PC-3 (cell line): ENCODE measurements around the gene AMELX. TPM values are rescaled to one million over a fixed set of nuclear protein-coding genes. Genes with fewer than 3 reads are reported as not detected.

Source experiments
- ATAC-seq: fragments of 200-7000 bp; cut with Tn5 transposase; 2 replicates; pipeline ENCODE4 v1.9.1; 2020; ENCODE audit warnings: mild to moderate bottlenecking, moderate library complexity
- BruUV-seq: library from RNA; stranded (reverse); fragments of 400-500 nt; replicated peaks from 2 replicates; lab custom pipeline; 2021; lab: Mats Ljungman, UMichigan
- CTCF ChIA-PET: fragments of 300-600 bp; sonication (Branson Sonifier 250); formaldehyde crosslinking; loops from one replicate; lab custom pipeline; 2022; ENCODE audit warnings: antibody characterized with exemption; lab: Charles Lee
- POLR2A ChIA-PET: fragments of 300-600 bp; sonication (Branson Sonifier 250); formaldehyde crosslinking; loops from one replicate; lab custom pipeline; 2022; ENCODE audit warnings: antibody characterized with exemption; ENCODE audit not compliant: unreplicated experiment; lab: Charles Lee
- DNase-seq: peaks from one replicate; pipeline ENCODE4 v3.0.0-alpha.2; 2015
- H2AFZ ChIP-seq: fragments of 300-600 bp; sonication (generic); 2 replicates; pipeline ENCODE4 v1.6.0; 2016; ENCODE audit warnings: antibody characterized with exemption, low read length
- H3F3A ChIP-seq: fragments of 300-600 bp; sonication (generic); one replicate; pipeline ENCODE4 v1.6.0; 2017; ENCODE audit warnings: antibody characterized with exemption, low read length, control low read depth, mild to moderate bottlenecking; ENCODE audit not compliant: unreplicated experiment
- H3K27ac ChIP-seq: fragments of 300-600 bp; sonication (generic); 2 replicates; pipeline ENCODE4 v1.5.1; 2016; ENCODE audit warnings: mild to moderate bottlenecking, low read length
- H3K27me3 ChIP-seq: fragments of 300-600 bp; sonication (generic); 2 replicates; pipeline ENCODE4 v1.6.1; 2016; ENCODE audit warnings: low read length, mixed read lengths
- H3K36me3 ChIP-seq: fragments of 300-600 bp; sonication (generic); 2 replicates; pipeline ENCODE4 v1.6.1; 2016; ENCODE audit warnings: low read depth, mixed run types, low read length, mixed read lengths
- H3K4me1 ChIP-seq: fragments of 300-600 bp; sonication (generic); 2 replicates; pipeline ENCODE4 v1.5.1; 2016; ENCODE audit warnings: low read length; ENCODE audit not compliant: insufficient read depth
- H3K4me2 ChIP-seq: fragments of 300-600 bp; sonication (generic); 2 replicates; pipeline ENCODE4 v1.6.0; 2016; ENCODE audit warnings: low read length
- H3K4me3 ChIP-seq: fragments of 300-600 bp; sonication (generic); 2 replicates; pipeline ENCODE4 v1.5.1; 2016; ENCODE audit warnings: mild to moderate bottlenecking, low read length, mixed read lengths
- H3K79me2 ChIP-seq: fragments of 300-600 bp; sonication (generic); 2 replicates; pipeline ENCODE4 v1.6.1; 2017; ENCODE audit warnings: low read length, mixed read lengths
- H3K9ac ChIP-seq: fragments of 300-600 bp; sonication (generic); 2 replicates; pipeline ENCODE4 v1.6.0; 2016; ENCODE audit warnings: mild to moderate bottlenecking, low read length
- H3K9me2 ChIP-seq: fragments of 300-600 bp; sonication (generic); replicated peaks from 2 replicates; pipeline ENCODE4 v1.6.1; 2016; ENCODE audit warnings: mixed run types, low read length, mixed read lengths
- H3K9me3 ChIP-seq: fragments of 300-600 bp; sonication (generic); 2 replicates; pipeline ENCODE4 v1.6.1; 2016; ENCODE audit warnings: low read length, mixed read lengths
- H4K20me1 ChIP-seq: fragments of 300-600 bp; sonication (generic); 2 replicates; pipeline ENCODE4 v1.6.1; 2016; ENCODE audit warnings: low read length, mixed read lengths
- CTCF ChIP-seq: fragments of 300-600 bp; sonication (generic); conservative IDR thresholded peaks from 2 replicates; pipeline ENCODE4 v1.5.1; 2017; ENCODE audit warnings: antibody characterized with exemption, low read depth, mild to moderate bottlenecking, low read length
- EZH2 ChIP-seq: fragments of 300-600 bp; sonication (generic); IDR thresholded peaks from one replicate; pipeline ENCODE4 v1.6.1; 2017; ENCODE audit warnings: antibody characterized with exemption, mild to moderate bottlenecking, low read length; ENCODE audit not compliant: unreplicated experiment
- EZH2phosphoT487 ChIP-seq: fragments of 300-600 bp; sonication (generic); IDR thresholded peaks from 2 replicates; pipeline ENCODE4 v1.6.1; 2018; ENCODE audit warnings: mild to moderate bottlenecking, antibody characterized with exemption, low read length, borderline replicate concordance
- intact Hi-C: fragments of 100-400 bp; cut with micrococcal nuclease; formaldehyde crosslinking; loops from 2 replicates; pipeline ENCODE4 v1.9.0; 2023
- total RNA-seq: library from RNA; depleted of rRNA; stranded (reverse); fragments of >200 nt; gene quantifications from 2 replicates; pipeline ENCODE4 v1.2.3, GENCODE V29; 2014

AMELX gene
- total RNA-seq, 1 experiment from 2014 or later = not detected

GRCh38 chrX:11309220-11309619, 16.0 kb downstream of the AMELX start:
- Histone ChIP-seq H3K4me1 (no peaks in the 10 kb centered on the region), H3K4me3 (no peak overlapping the region), H3K9ac (no peak overlapping the region), H3K27me3 (no peaks in the 10 kb centered on the region), H4K20me1 (no peaks in the 10 kb centered on the region), H3K4me2 (no peak overlapping the region), H2AFZ (no peak overlapping the region), H3K9me2 (no peaks in the 10 kb centered on the region), H3F3A (no peaks in the 10 kb centered on the region), H3K79me2 (no peaks in the 10 kb centered on the region), H3K9me3 (no peaks in the 10 kb centered on the region), H3K36me3 (no peaks in the 10 kb centered on the region), H3K27ac (no peak overlapping the region)
- intact Hi-C loops = no loop called here
- ATAC-seq (no peak), DNase-seq (no peak)
- ChIA-PET CTCF (no interaction called here), POLR2A (no interaction called here)
- BruUV-seq = no TSS peak
- TF ChIP-seq EZH2 = no peak

DNA sequence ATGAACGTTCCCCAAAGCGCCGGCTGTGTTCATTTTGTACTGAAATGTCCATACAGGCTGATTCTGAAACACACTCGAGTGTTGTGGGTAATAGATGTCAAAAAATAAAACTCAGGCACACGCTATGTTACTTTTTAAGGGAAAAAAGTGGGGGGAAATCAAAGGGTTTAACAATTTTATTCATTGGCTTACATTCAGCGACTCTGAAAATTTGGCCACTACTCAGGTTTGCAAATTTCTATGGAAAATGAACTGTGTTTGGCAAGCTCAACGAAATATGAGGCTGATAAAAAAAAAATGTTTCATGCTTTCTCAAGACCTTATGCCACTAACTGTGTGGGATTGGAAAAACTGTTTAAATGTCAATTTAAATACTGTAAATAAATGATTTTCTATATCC, 18.5 kb downstream of the AMELX start:
- Histone ChIP-seq H3F3A (no peaks in the 10 kb centered on the region), H3K79me2 (no peaks in the 10 kb centered on the region), H3K9me3 (no peaks in the 10 kb centered on the region), H3K27ac (no peak overlapping the region), H3K36me3 (no peaks in the 10 kb centered on the region), H2AFZ (no peak overlapping the region), H3K4me2 (no peak overlapping the region), H3K4me3 (no peak overlapping the region), H3K9me2 (no peaks in the 10 kb centered on the region), H4K20me1 (no peaks in the 10 kb centered on the region), H3K9ac (no peak overlapping the region), H3K27me3 (no peaks in the 10 kb centered on the region), H3K4me1 (no peaks in the 10 kb centered on the region)
- TF ChIP-seq EZH2 (no peak), EZH2phosphoT487 (no peak), CTCF (no peak)
- intact Hi-C loops = no loop called here
- POLR2A ChIA-PET = no interaction called here
- DNase-seq = no peak
- CTCF ChIA-PET = no interaction called here
- no TSS peak for BruUV-seq
- no peak for ATAC-seq

DNA sequence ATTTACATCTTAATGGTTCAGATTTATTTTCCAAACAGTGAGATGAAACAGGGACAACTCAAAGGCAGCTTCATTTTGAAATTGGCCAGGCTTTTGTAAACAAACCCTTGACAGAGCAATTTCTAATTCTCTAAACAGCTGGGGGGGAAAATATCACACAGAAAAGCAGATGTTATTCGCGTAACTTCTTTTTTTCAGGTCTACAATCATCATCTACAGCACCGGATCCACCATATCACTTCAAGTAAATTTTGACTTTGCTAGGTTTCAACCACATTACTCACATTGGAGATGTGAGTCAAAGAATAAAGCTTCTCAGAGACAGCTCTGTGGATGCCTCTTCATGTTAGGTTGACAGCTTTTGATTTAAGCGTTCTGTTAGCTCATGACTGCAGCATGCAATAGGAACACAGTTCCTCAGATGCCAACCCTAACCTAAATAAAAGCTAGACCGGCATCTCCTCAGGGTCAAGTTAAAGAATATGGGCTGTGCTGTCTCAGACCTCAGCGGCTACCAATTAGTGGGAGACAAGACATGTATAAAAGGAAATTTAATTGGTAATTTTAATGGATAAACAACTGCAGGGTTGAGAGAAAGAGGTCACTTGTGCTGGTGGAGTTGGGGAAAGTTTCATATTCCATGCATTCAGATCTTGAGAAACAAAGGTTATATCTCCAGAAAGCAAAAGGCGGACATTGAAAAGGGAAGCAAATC, 26.8 kb downstream of the AMELX start:
- Histone ChIP-seq H3K79me2 (no peaks in the 10 kb centered on the region), H3K27ac (no peak overlapping the region), H3K36me3 (no peaks in the 10 kb centered on the region), H3K9me3 (no peaks in the 10 kb centered on the region), H3K4me3 (no peak overlapping the region), H3K4me2 (no peak overlapping the region), H3F3A (no peaks in the 10 kb centered on the region), H2AFZ (no peak overlapping the region), H3K9ac (no peak overlapping the region), H3K27me3 (no peaks in the 10 kb centered on the region), H4K20me1 (no peaks in the 10 kb centered on the region), H3K4me1 (no peaks in the 10 kb centered on the region), H3K9me2 (no peaks in the 10 kb centered on the region)
- no peak for DNase-seq
- intact Hi-C loops = no loop called here
- TF ChIP-seq CTCF (no peak), EZH2 (no peak), EZH2phosphoT487 (no peak)
- CTCF ChIA-PET = no interaction called here
- no peak for ATAC-seq
- POLR2A ChIA-PET = no interaction called here
- BruUV-seq = no TSS peak
